Transverse colon (tissue), 4 donors: ENCODE results near the gene WWOX.

Source experiments
- CTCF ChIP-seq, 5 experiments: fragments of 200-600 bp in 3 of 5; fragments of 450-650 bp in 2 of 5; sonication (generic) in 3 of 5; IDR thresholded peaks; 1 replicate in 2 of 5; 2 replicates in 3 of 5; pipeline ENCODE4 v1.5.1; 2016 to 2017; ENCODE audit warnings: antibody characterized with exemption in 5 of 5, inconsistent platforms in 3 of 5, mild to moderate bottlenecking in 2 of 5, moderate library complexity in 1 of 5
- EP300 ChIP-seq: sonication (generic); formaldehyde crosslinking; IDR thresholded peaks from one replicate; pipeline ENCODE4 v1.6.1; 2017; ENCODE audit warnings: antibody characterized with exemption, low read depth
- POLR2A ChIP-seq: fragments of 450-650 bp; IDR thresholded peaks from one replicate; pipeline ENCODE4 v1.6.1; 2016; ENCODE audit warnings: antibody characterized with exemption, mild to moderate bottlenecking, moderate library complexity
- POLR2AphosphoS5 ChIP-seq, 3 donors: sonication (generic); formaldehyde crosslinking; IDR thresholded peaks; one replicate each; pipeline ENCODE4 v1.6.1; 2016; ENCODE audit warnings: antibody characterized with exemption in 3 of 3

DNA sequence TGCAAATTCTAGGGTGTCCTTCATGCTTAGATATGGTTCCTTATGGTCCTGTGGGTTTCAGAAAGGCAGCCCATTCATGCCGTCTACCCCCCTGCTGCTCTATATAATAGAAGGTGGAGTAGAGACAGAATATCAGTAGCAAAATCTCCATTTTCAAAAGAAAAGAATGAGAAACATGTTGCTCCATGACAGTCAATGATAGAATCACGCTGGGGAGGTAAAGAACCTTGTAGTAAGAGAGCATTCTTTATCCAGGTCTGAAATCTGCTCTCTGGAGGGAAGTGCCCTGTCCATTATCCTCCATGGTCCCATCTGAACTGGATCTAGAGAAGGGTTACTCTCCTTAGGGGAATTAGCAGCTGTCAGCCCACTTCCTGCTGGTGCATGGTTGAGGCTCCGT is 272.8 kb downstream of the WWOX start:
- no peak for TF ChIP-seq POLR2A
- no peak for TF ChIP-seq CTCF (IDR thresholded peaks at IDR 0.05)
- no peak for TF ChIP-seq POLR2AphosphoS5 (IDR thresholded peaks at IDR 0.05)
- TF ChIP-seq EP300, result no peak
